Pancreas (tissue), 10 donors: ENCODE results near the gene ZFP91. TPM values are rescaled to one million over a fixed set of nuclear protein-coding genes. Genes with fewer than 3 reads are reported as not detected.

Experiments used
- ATAC-seq, 4 donors: fragments of 200-7000 bp; cut with Tn5 transposase; one replicate each; pipeline versions ENCODE4 v1.8.0 to v1.9.1; 2020; ENCODE audit warnings: mild to moderate bottlenecking in 4 of 4, moderate library complexity in 4 of 4
- DNase-seq, 6 donors: peaks; one replicate each; pipeline ENCODE4 v3.0.0-alpha.2; 2020
- FAIRE-seq: peaks from 2 replicates; lab custom pipeline; 2012; peaks lifted over from hg19 to GRCh38; lab: Jason Lieb, UNC
- H3K27ac ChIP-seq, 4 donors: fragments of 200-600 bp; sonication (generic); 1 replicate in 3 of 4; 2 replicates in 1 of 4; pipeline versions ENCODE4 v1.5.0 to v1.8.0; 2020
- H3K27me3 ChIP-seq, 4 donors: fragments of 200-600 bp; one replicate each; pipeline ENCODE4 v1.8.0; 2021
- H3K36me3 ChIP-seq, 3 donors: fragments of 200-600 bp; sonication (generic) in 1 of 3; one replicate each; pipeline versions ENCODE4 v1.5.0 to v1.8.0; 2020 to 2021
- H3K4me1 ChIP-seq, 3 donors: fragments of 200-600 bp; one replicate each; pipeline ENCODE4 v1.8.0; 2021
- H3K4me3 ChIP-seq, 4 donors: fragments of 200-600 bp; sonication (generic) in 2 of 4; one replicate each; pipeline versions ENCODE4 v1.5.0 to v1.8.0; 2020 to 2021
- H3K9me3 ChIP-seq, 4 donors: fragments of 200-600 bp; one replicate each; pipeline ENCODE4 v1.8.0; 2021
- CTCF ChIP-seq, 4 donors: fragments of 200-600 bp; sonication (generic) in 3 of 4; IDR thresholded peaks; one replicate each; pipeline versions ENCODE4 v1.5.0 to v1.8.0; 2021; ENCODE audit warnings: antibody characterized with exemption in 4 of 4
- WGBS, 2 donors: extraction: QIAGEN DNeasy Blood & Tissue Kit; methylation state at CpG; one replicate each; pipeline ENCODE4 v1.1.7; 2013; 5-methylcytosine and 5-hydroxymethylcytosine counted together
- intact Hi-C, 3 donors: fragments of 100-400 bp; cut with DNase I; formaldehyde crosslinking; loops; one replicate each; pipeline versions ENCODE4 v1.11.1 to v1.14.2; 2022
- polyA plus RNA-seq, 2 donors: library from polyadenylated mRNA; stranded (reverse); fragments of 200-250 nt; gene quantifications; one replicate each; pipeline ENCODE4 v1.2.3, GENCODE V29; 2013
- total RNA-seq, 6 donors: library from RNA; stranded (reverse); fragmentation: NEBNext Ultra II Directional in 4 of 6; extraction: Animal tissue kit (Norgen Biotek cat#: 25700) in 4 of 6; gene quantifications; one replicate each; pipeline versions ENCODE4 v1.2.1 to v1.2.4, GENCODE V29; 2021 to 2023
- donor health status: healthy with polysubstance abuse.
- donor health status: DM: no; HTN: no; CAD: no; lungs with moderate emphysema.
- donor health status: DM: no; HTN: no; CAD: no.
- donor health status: control.
- donor health status: control.
- donor health status: Bipolar disorder and iron deficiency.
- donor health status: DM: yes; HTN: yes; CAD: no.
- donor health status: DM: no; HTN: no; CAD: no.
- donor health status: DM: no; HTN: no; CAD: no.
- donor health status: DM: yes; HTN: yes; CAD: no.

Gene ZFP91
- total and polyA plus RNA-seq, 8 donors: 6.3 to 23.0 (median 18.8) TPM

GRCh38 chr11:58626934-58627483 lies 48.1 kb downstream of the ZFP91 start:
- H3K4me1 ChIP-seq: peaks cover 10 to 11% (median 10%) of the 10 kb centered on the region in 3 donors
- intact Hi-C loops: no loop called here
- WGBS, 2 donors: 74 to 83% methylated on average over 4 of the region's 4 CpGs
- no peaks in the 10 kb centered on the region for H3K9me3 ChIP-seq
- ATAC-seq (no peak), DNase-seq (no peak), FAIRE-seq (no peak)
- TF ChIP-seq CTCF (IDR thresholded peaks at IDR 0.05): no peak
- no peaks in the 10 kb centered on the region for H3K27me3 ChIP-seq
- H3K27ac ChIP-seq: no peak overlapping the region
- H3K4me3 ChIP-seq: no peak overlapping the region
- H3K36me3 ChIP-seq: peaks cover 0 to 12% (median 0%) of the 10 kb centered on the region in 3 donors

- 63% methylated on average over 3 of the region's 3 CpGs for WGBS, 2 donors
- no peak overlapping the region for H3K4me3 ChIP-seq
- ATAC-seq (peak in 3 of 4 donors; percentile 34 to 58 (median 58)), DNase-seq (peak in 3 of 6 donors; percentile 24 to 39 (median 25)), FAIRE-seq (no peak)
- peaks cover 0 to 12% (median 0%) of the 10 kb centered on the region in 3 donors for H3K36me3 ChIP-seq
- H3K9me3 ChIP-seq: no peaks in the 10 kb centered on the region
- no peak for TF ChIP-seq CTCF (IDR thresholded peaks at IDR 0.05)
- no peaks in the 10 kb centered on the region for H3K27me3 ChIP-seq
- intact Hi-C loops: no loop called here
- no peak overlapping the region for H3K27ac ChIP-seq
- peaks cover 11 to 17% (median 13%) of the 10 kb centered on the region in 3 donors for H3K4me1 ChIP-seq
Measured at GRCh38 chr11:58628446-58628845, 49.6 kb downstream of the ZFP91 start.

- ATAC-seq (peak in 3 of 4 donors; percentile 25 to 43 (median 31)), DNase-seq (no peak), FAIRE-seq (no peak)
- Histone ChIP-seq H3K4me1 (peaks cover 11 to 17% (median 13%) of the 10 kb centered on the region in 3 donors), H3K9me3 (no peaks in the 10 kb centered on the region), H3K27me3 (no peaks in the 10 kb centered on the region), H3K4me3 (no peak overlapping the region), H3K36me3 (peaks cover 0 to 3% (median 0%) of the 10 kb centered on the region in 3 donors), H3K27ac (no peak overlapping the region)
- intact Hi-C loops: no loop called here
- 64 to 70% methylated on average over 2 of the region's 2 CpGs for WGBS, 2 donors
- peak in 3 of 4 donors; percentile 19 to 20 (median 19) for TF ChIP-seq CTCF (IDR thresholded peaks at IDR 0.05)
Measured at GRCh38 chr11:58629857-58630256, 51.0 kb downstream of the ZFP91 start.

- intact Hi-C loops: no loop called here
- Histone ChIP-seq H3K9me3 (no peaks in the 10 kb centered on the region), H3K4me3 (no peak overlapping the region), H3K27me3 (no peaks in the 10 kb centered on the region), H3K27ac (peak overlapping the region in 3 of 4 donors; percentile 3 to 60 (median 50)), H3K4me1 (peaks cover 11 to 17% (median 13%) of the 10 kb centered on the region in 3 donors), H3K36me3 (peaks cover 0 to 3% (median 0%) of the 10 kb centered on the region in 3 donors)
- FAIRE-seq: no peak
- ATAC-seq: peak; percentile 43 to 63 (median 53)
- WGBS, 2 donors: 34 to 41% methylated on average over 3 of the region's 3 CpGs
- no peak for TF ChIP-seq CTCF (IDR thresholded peaks at IDR 0.05)
- peak in 2 of 6 donors; percentile 18 to 49 for DNase-seq
Measured at GRCh38 chr11:58631378-58631777, 52.5 kb downstream of the ZFP91 start.

GRCh38 chr11:58632510-58632909 lies 53.6 kb downstream of the ZFP91 start:
- FAIRE-seq: no peak
- WGBS, 2 donors: 48 to 61% methylated on average over 1 of the region's 1 CpG

More at GRCh38 chr11:58632510-58632909, 53.6 kb downstream of the ZFP91 start:
- Histone ChIP-seq H3K4me1 (peaks cover 11 to 17% (median 13%) of the 10 kb centered on the region in 3 donors), H3K27ac (peak overlapping the region in 2 of 4 donors; percentile 50 to 60), H3K27me3 (no peaks in the 10 kb centered on the region), H3K4me3 (no peak overlapping the region), H3K9me3 (no peaks in the 10 kb centered on the region), H3K36me3 (no peaks in the 10 kb centered on the region)
- TF ChIP-seq CTCF (IDR thresholded peaks at IDR 0.05): no peak
- DNase-seq (peak in 4 of 6 donors; percentile 36 to 54 (median 40)), ATAC-seq (peak; percentile 70 to 83 (median 74))
- intact Hi-C loops: no loop called here
